CD4-positive, alpha-beta T cell (primary cell): ENCODE measurements around the gene SETD3. TPM values are rescaled to one million over a fixed set of nuclear protein-coding genes. Genes with fewer than 3 reads are reported as not detected.

ENCODE experiments used
- ATAC-seq: fragments of 200-7000 bp; cut with Tn5 transposase; one replicate; pipeline ENCODE4 v1.10.0; 2022; ENCODE audit warnings: mild to moderate bottlenecking; ENCODE audit not compliant: poor library complexity
- CTCF ChIA-PET: fragments of 350-600 bp; sonication (Branson Sonifier 250); formaldehyde crosslinking; loops from one replicate; lab custom pipeline; 2021; ENCODE audit warnings: antibody characterized with exemption, inconsistent platforms; lab: Charles Lee
- POLR2A ChIA-PET: fragments of 350-600 bp; sonication (Branson Sonifier 250); formaldehyde crosslinking; loops from one replicate; lab custom pipeline; 2021; ENCODE audit warnings: antibody characterized with exemption, inconsistent platforms; lab: Charles Lee
- DNase-seq, 14 experiments: peaks; one replicate each; pipeline ENCODE4 v3.0.0-alpha.2; 2013 to 2020; ENCODE audit warnings: mixed read lengths in 2 of 14
- H3K27ac ChIP-seq, 2 donors: one replicate each; pipeline versions ENCODE4 v1.5.1 to v1.7.0; 2013; ENCODE audit warnings: low read length in 2 of 2, low read depth in 1 of 2, mild to moderate bottlenecking in 1 of 2
- H3K27me3 ChIP-seq, 2 experiments: 1 replicate in 1 of 2; 2 replicates in 1 of 2; pipeline versions ENCODE4 v1.6.1 to v1.7.0; 2013; ENCODE audit warnings: low read length in 2 of 2, control low read depth in 1 of 2, mild to moderate bottlenecking in 1 of 2, moderate library complexity in 1 of 2; ENCODE audit not compliant: insufficient read depth in 2 of 2, control insufficient read depth in 1 of 2
- H3K36me3 ChIP-seq: one replicate; pipeline ENCODE4 v1.6.1; 2013; ENCODE audit warnings: low read length, control low read depth; ENCODE audit not compliant: insufficient read depth
- H3K4me1 ChIP-seq: one replicate; pipeline ENCODE4 v1.6.1; 2013; ENCODE audit warnings: low read length, control low read depth; ENCODE audit not compliant: insufficient read depth
- H3K4me3 ChIP-seq: one replicate; pipeline ENCODE4 v1.5.1; 2013; ENCODE audit warnings: mild to moderate bottlenecking, low read length, moderate library complexity
- H3K9me3 ChIP-seq, 2 experiments: 1 replicate in 1 of 2; 2 replicates in 1 of 2; pipeline versions ENCODE4 v1.6.1 to v1.7.0; 2013; ENCODE audit warnings: low read length in 2 of 2, mild to moderate bottlenecking in 2 of 2, control low read depth in 1 of 2, moderate library complexity in 1 of 2; ENCODE audit not compliant: control insufficient read depth in 1 of 2, insufficient read depth in 1 of 2
- H3K27ac Mint-ChIP-seq: one replicate; pipeline ENCODE4 v1.8.0; 2020; ENCODE audit warnings: mixed read lengths
- H3K27me3 Mint-ChIP-seq: one replicate; pipeline ENCODE4 v1.8.0; 2021; ENCODE audit warnings: mixed read lengths
- H3K36me3 Mint-ChIP-seq: one replicate; pipeline ENCODE4 v1.8.0; 2021; ENCODE audit warnings: low read depth, mixed read lengths
- H3K4me1 Mint-ChIP-seq: one replicate; pipeline ENCODE4 v1.8.0; 2021; ENCODE audit warnings: low read depth, mixed read lengths
- H3K4me3 Mint-ChIP-seq: one replicate; pipeline ENCODE4 v1.8.0; 2020; ENCODE audit warnings: mild to moderate bottlenecking, mixed read lengths
- H3K9me3 Mint-ChIP-seq: one replicate; pipeline ENCODE4 v1.8.0; 2020; ENCODE audit warnings: mixed read lengths
- CTCF ChIP-seq: fragments of 200-600 bp; IDR thresholded peaks from one replicate; pipeline ENCODE4 v1.8.0; 2022; ENCODE audit warnings: antibody characterized with exemption, mild to moderate bottlenecking
- intact Hi-C, 2 experiments: fragments of 100-400 bp; cut with DNase I in 1 of 2; cut with micrococcal nuclease in 1 of 2; formaldehyde crosslinking; loops; one replicate each; pipeline versions ENCODE4 v1.15.1 to v1.9.0; 2023 to 2025; cut with DNase I, micrococcal nuclease
- total RNA-seq, 174 experiments: library from RNA in 2 of 174; stranded (reverse) in 2 of 174; gene quantifications; one replicate each; pipeline ENCODE4 v1.2.3 and lab custom pipeline; 2021 to 2026

Gene SETD3
- total RNA-seq, 2 experiments from 2014 or later: 46.1 to 51.4 TPM

DNA sequence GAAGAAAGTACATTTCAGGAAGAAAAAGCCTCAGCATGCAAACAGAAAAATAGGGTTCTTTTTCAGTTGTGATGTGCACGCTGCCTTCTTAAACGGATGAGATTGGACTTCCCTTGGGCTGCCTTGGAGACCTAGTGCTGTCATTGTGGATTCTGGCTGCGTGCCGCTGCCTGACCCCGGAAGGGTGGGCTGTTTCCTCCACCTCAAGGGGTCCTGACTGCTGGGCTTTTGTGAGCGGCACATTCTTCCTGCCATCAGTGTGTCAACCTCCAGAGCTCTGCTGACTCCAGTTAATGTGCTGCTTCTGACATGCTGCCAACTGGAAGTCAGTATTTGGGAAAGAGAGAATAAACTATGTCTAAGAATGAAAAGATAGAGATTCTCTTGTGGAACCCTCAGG is 25.6 kb upstream of the SETD3 start:
- Histone ChIP-seq H3K4me1 (no peaks in the 10 kb centered on the region), H3K27ac (no peak overlapping the region), H3K4me3 (no peak overlapping the region), H3K9me3 (no peaks in the 10 kb centered on the region), H3K27me3 (no peaks in the 10 kb centered on the region), H3K36me3 (peaks cover 92% of the 10 kb centered on the region)
- ATAC-seq (no peak), DNase-seq (no peak)
- Mint-ChIP-seq H3K27me3 (no peaks in the 10 kb centered on the region), H3K27ac (no peak overlapping the region), H3K4me1 (no peaks in the 10 kb centered on the region), H3K9me3 (no peaks in the 10 kb centered on the region), H3K36me3 (peaks cover 92% of the 10 kb centered on the region), H3K4me3 (no peak overlapping the region)
- ChIA-PET CTCF (no interaction called here), POLR2A (no interaction called here)
- intact Hi-C loops: no loop called here
- no peak for TF ChIP-seq CTCF

- H3K9me3 Mint-ChIP-seq: no peaks in the 10 kb centered on the region
- ChIA-PET CTCF (no interaction called here), POLR2A (no interaction called here)
- Histone ChIP-seq H3K4me1 (no peaks in the 10 kb centered on the region), H3K36me3 (peaks cover 93% of the 10 kb centered on the region), H3K27me3 (no peaks in the 10 kb centered on the region), H3K4me3 (no peak overlapping the region), H3K9me3 (no peaks in the 10 kb centered on the region), H3K27ac (no peak overlapping the region)
- ATAC-seq (no peak), DNase-seq (no peak)
- intact Hi-C loops: no loop called here
- H3K4me3 Mint-ChIP-seq: no peak overlapping the region
- H3K27ac Mint-ChIP-seq: no peak overlapping the region
- H3K27me3 Mint-ChIP-seq: no peaks in the 10 kb centered on the region
- no peak for TF ChIP-seq CTCF
- H3K36me3 Mint-ChIP-seq: peaks cover 96% of the 10 kb centered on the region
- no peaks in the 10 kb centered on the region for H3K4me1 Mint-ChIP-seq
Observed at GRCh38 chr14:99505089-99505488, 24.4 kb upstream of the SETD3 start.

- Mint-ChIP-seq H3K27me3 (no peaks in the 10 kb centered on the region), H3K36me3 (peaks cover 100% of the 10 kb centered on the region), H3K4me1 (no peaks in the 10 kb centered on the region), H3K27ac (no peak overlapping the region), H3K9me3 (no peaks in the 10 kb centered on the region), H3K4me3 (no peak overlapping the region)
- H3K36me3 ChIP-seq: peaks cover 92% of the 10 kb centered on the region
- ATAC-seq (no peak), DNase-seq (no peak)
- ChIA-PET CTCF (no interaction called here), POLR2A (interaction anchor here (1.2 to 1.7 kb wide), 3 partner anchors 10 to 101 kb away, joined by 3 read pairs; partner anchors contain the start of genes CCNK and SETD3)
- H3K4me1 ChIP-seq: no peaks in the 10 kb centered on the region
- TF ChIP-seq CTCF: no peak
- no peaks in the 10 kb centered on the region for H3K9me3 ChIP-seq
- no peak overlapping the region for H3K27ac ChIP-seq
- no peaks in the 10 kb centered on the region for H3K27me3 ChIP-seq
- intact Hi-C loops: no loop called here
- H3K4me3 ChIP-seq: no peak overlapping the region
Observed at GRCh38 chr14:99503848-99504453, 23.3 kb upstream of the SETD3 start.
